ENCODE data around the gene TRIB2.

- TF ChIP-seq, protein P1, sequence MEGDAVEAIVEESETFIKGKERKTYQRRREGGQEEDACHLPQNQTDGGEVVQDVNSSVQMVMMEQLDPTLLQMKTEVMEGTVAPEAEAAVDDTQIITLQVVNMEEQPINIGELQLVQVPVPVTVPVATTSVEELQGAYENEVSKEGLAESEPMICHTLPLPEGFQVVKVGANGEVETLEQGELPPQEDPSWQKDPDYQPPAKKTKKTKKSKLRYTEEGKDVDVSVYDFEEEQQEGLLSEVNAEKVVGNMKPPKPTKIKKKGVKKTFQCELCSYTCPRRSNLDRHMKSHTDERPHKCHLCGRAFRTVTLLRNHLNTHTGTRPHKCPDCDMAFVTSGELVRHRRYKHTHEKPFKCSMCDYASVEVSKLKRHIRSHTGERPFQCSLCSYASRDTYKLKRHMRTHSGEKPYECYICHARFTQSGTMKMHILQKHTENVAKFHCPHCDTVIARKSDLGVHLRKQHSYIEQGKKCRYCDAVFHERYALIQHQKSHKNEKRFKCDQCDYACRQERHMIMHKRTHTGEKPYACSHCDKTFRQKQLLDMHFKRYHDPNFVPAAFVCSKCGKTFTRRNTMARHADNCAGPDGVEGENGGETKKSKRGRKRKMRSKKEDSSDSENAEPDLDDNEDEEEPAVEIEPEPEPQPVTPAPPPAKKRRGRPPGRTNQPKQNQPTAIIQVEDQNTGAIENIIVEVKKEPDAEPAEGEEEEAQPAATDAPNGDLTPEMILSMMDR (IDR thresholded peaks at IDR 0.05) = no peak
- TF ChIP-seq POLR2A (IDR thresholded peaks at IDR 0.05) = no peak
Observed at GRCh38 chr2:12771154-12771553, 54.4 kb downstream of the TRIB2 start.

All from right lobe of liver (tissue), 4 donors.